Prostate gland (tissue), 2 donors: ENCODE measurements around the gene DNAI2. TPM values are rescaled to one million over a fixed set of nuclear protein-coding genes. Genes with fewer than 3 reads are reported as not detected.

ENCODE experiments used
- DNase-seq: peaks from one replicate; pipeline ENCODE4 v3.0.0-alpha.2; 2019; ENCODE audit warnings: low spot score
- H3K27ac ChIP-seq, 2 donors: fragments of 200-600 bp; sonication (generic); 2 replicates each; pipeline ENCODE4 v1.5.1; 2017 to 2019
- H3K27me3 ChIP-seq: fragments of 200-600 bp; sonication (generic); replicated peaks from 2 replicates; pipeline ENCODE4 v1.5.1; 2019; ENCODE audit not compliant: insufficient read depth
- H3K36me3 ChIP-seq, 2 donors: fragments of 200-600 bp; sonication (generic); 1 replicate in 1 of 2; 2 replicates in 1 of 2; pipeline versions ENCODE4 v1.5.1 to v1.8.1; 2017 to 2019
- H3K4me1 ChIP-seq: fragments of 200-600 bp; sonication (generic); replicated peaks from 2 replicates; pipeline ENCODE4 v1.5.1; 2019
- H3K4me3 ChIP-seq, 2 donors: fragments of 200-600 bp; sonication (generic); 2 replicates each; pipeline ENCODE4 v1.5.1; 2017 to 2019
- H3K9me3 ChIP-seq: fragments of 200-600 bp; sonication (generic); 2 replicates; pipeline ENCODE4 v1.5.1; 2017
- CTCF ChIP-seq, 4 experiments: fragments of 200-600 bp in 2 of 4; fragments of 450-650 bp in 2 of 4; sonication (generic) in 2 of 4; IDR thresholded peaks; 1 replicate in 3 of 4; 2 replicates in 1 of 4; pipeline ENCODE4 v1.5.1; 2016 to 2019; ENCODE audit warnings: antibody characterized with exemption in 4 of 4, mild to moderate bottlenecking in 2 of 4, moderate library complexity in 2 of 4
- POLR2A ChIP-seq: fragments of 450-650 bp; IDR thresholded peaks from one replicate; pipeline ENCODE4 v1.6.1; 2016; ENCODE audit warnings: antibody characterized with exemption, mild to moderate bottlenecking
- POLR2AphosphoS5 ChIP-seq: sonication (generic); formaldehyde crosslinking; IDR thresholded peaks from one replicate; pipeline ENCODE4 v1.6.1; 2017; ENCODE audit warnings: antibody characterized with exemption
- WGBS: methylation state at CpG from one replicate; pipeline ENCODE4 v1.1.5; 2018; 5-methylcytosine and 5-hydroxymethylcytosine counted together
- intact Hi-C: fragments of 100-400 bp; cut with DNase I; formaldehyde crosslinking; loops from one replicate; pipeline ENCODE4 v1.14.2; 2022
- total RNA-seq, 2 donors: library from RNA; depleted of rRNA; stranded (reverse); fragments of >200 nt; gene quantifications; one replicate each; pipeline ENCODE4 v1.1.0, GENCODE V29; 2016

Gene DNAI2
- total RNA-seq, 2 donors from 2014 or later, result 4.3 TPM; not detected in 1

- no peak overlapping the region for H3K4me3 ChIP-seq
- H3K4me1 ChIP-seq, result no peaks in the 10 kb centered on the region
- H3K36me3 ChIP-seq, result no peaks in the 10 kb centered on the region
- intact Hi-C loops, result no loop called here
- no peak overlapping the region for H3K27ac ChIP-seq
- H3K27me3 ChIP-seq, result no peaks in the 10 kb centered on the region
- TF ChIP-seq POLR2A (no peak), POLR2AphosphoS5 (no peak), CTCF (IDR thresholded peaks at IDR 0.05) (no peak)
- WGBS, result 59% methylated on average over 11 of the region's 11 CpGs
- no peaks in the 10 kb centered on the region for H3K9me3 ChIP-seq
- DNase-seq, result no peak
Measured at GRCh38 chr17:74240618-74241205, 33.3 kb upstream of the DNAI2 start.

GRCh38 chr17:74241431-74241830 lies 32.6 kb upstream of the DNAI2 start:
- Histone ChIP-seq H3K27ac (no peak overlapping the region), H3K4me1 (no peaks in the 10 kb centered on the region), H3K9me3 (no peaks in the 10 kb centered on the region), H3K27me3 (no peaks in the 10 kb centered on the region), H3K36me3 (no peaks in the 10 kb centered on the region), H3K4me3 (no peak overlapping the region)
- WGBS, result 56% methylated on average over 10 of the region's 10 CpGs
- no peak for DNase-seq
- TF ChIP-seq POLR2AphosphoS5 (no peak), POLR2A (no peak), CTCF (IDR thresholded peaks at IDR 0.05) (no peak)
- intact Hi-C loops, result no loop called here

- no peak for DNase-seq
- Histone ChIP-seq H3K4me3 (no peak overlapping the region), H3K27ac (no peak overlapping the region), H3K9me3 (no peaks in the 10 kb centered on the region), H3K36me3 (no peaks in the 10 kb centered on the region), H3K4me1 (no peaks in the 10 kb centered on the region), H3K27me3 (no peaks in the 10 kb centered on the region)
- 93% methylated on average over 2 of the region's 2 CpGs for WGBS
- TF ChIP-seq POLR2A, result no peak
- TF ChIP-seq CTCF (IDR thresholded peaks at IDR 0.05), result no peak
- TF ChIP-seq POLR2AphosphoS5, result no peak
- intact Hi-C loops, result no loop called here
Measured at GRCh38 chr17:74241847-74242246, 32.2 kb upstream of the DNAI2 start.

- 66% methylated on average over 13 of the region's 13 CpGs for WGBS
- H3K9me3 ChIP-seq, result no peaks in the 10 kb centered on the region
- DNase-seq, result no peak
- H3K4me3 ChIP-seq, result no peak overlapping the region
- H3K4me1 ChIP-seq, result no peaks in the 10 kb centered on the region
- intact Hi-C loops, result no loop called here
- H3K27ac ChIP-seq, result no peak overlapping the region
- TF ChIP-seq CTCF (IDR thresholded peaks at IDR 0.05) (no peak), POLR2A (no peak), POLR2AphosphoS5 (no peak)
- H3K27me3 ChIP-seq, result no peaks in the 10 kb centered on the region
- H3K36me3 ChIP-seq, result no peaks in the 10 kb centered on the region
Measured at GRCh38 chr17:74243013-74243755, 30.9 kb upstream of the DNAI2 start.

- Histone ChIP-seq H3K27me3 (no peaks in the 10 kb centered on the region), H3K36me3 (no peaks in the 10 kb centered on the region), H3K27ac (no peak overlapping the region), H3K9me3 (no peaks in the 10 kb centered on the region), H3K4me1 (no peaks in the 10 kb centered on the region), H3K4me3 (no peak overlapping the region)
- no peak for DNase-seq
- intact Hi-C loops, result no loop called here
- TF ChIP-seq CTCF (IDR thresholded peaks at IDR 0.05), result no peak
- no peak for TF ChIP-seq POLR2A
- TF ChIP-seq POLR2AphosphoS5, result no peak
- 96% methylated on average over 10 of the region's 10 CpGs for WGBS
Measured at GRCh38 chr17:74244128-74244527, 29.9 kb upstream of the DNAI2 start.
